ENCODE data around the gene ZSWIM9. TPM values are rescaled to one million over a fixed set of nuclear protein-coding genes. Genes with fewer than 3 reads are reported as not detected.
"Not testable (repeated sequence)": the region's sequence is repeated elsewhere in the genome, so short reads cannot be mapped to it uniquely, and the experiment has no call there.

ZSWIM9 gene
- total RNA-seq, 1 donor, result 2.2 TPM

DNA sequence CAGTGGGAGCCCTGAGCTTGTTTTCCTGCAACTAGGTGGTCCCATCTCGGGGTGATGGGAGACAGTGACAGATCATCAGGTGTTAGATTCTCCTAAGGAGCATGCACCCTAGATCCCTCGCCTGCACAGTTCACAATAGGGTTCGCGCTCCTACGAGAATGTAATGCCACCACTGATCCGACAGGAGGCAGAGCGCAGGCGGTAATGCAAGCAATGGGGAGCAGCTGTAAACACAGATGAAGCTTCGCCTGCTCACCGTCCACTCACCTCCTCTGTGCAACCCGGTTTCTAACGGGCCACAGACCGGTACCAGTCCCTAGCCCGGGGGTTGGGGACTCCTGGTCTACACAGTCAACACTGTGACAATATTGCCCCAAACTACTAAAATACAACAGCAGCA is 46.5 kb downstream of the ZSWIM9 start:
- H3K79me2 ChIP-seq (ENCODE audit: insufficient read depth, low read length), result no peaks in the 10 kb centered on the region
- no peak for DNase-seq (ENCODE audit: insufficient read length, low spot score, missing footprints)
- H3K27me3 ChIP-seq (ENCODE audit: insufficient read depth, low read length), result no peaks in the 10 kb centered on the region
- no peak overlapping the region for H3K27ac ChIP-seq (ENCODE audit: low read depth, low read length)
- H3K4me1 ChIP-seq (ENCODE audit: insufficient read depth, low read length), result no peaks in the 10 kb centered on the region
- H2AFZ ChIP-seq (ENCODE audit: low read length), result no peak overlapping the region
- no peaks in the 10 kb centered on the region for H3K9me3 ChIP-seq (ENCODE audit: low read depth, low read length)
- H3K4me2 ChIP-seq (ENCODE audit: insufficient read depth, low read length), result no peak overlapping the region
- no peaks in the 10 kb centered on the region for H4K20me1 ChIP-seq (ENCODE audit: insufficient read depth, low read length)
- H3K36me3 ChIP-seq (ENCODE audit: insufficient read depth, low read length), result no peaks in the 10 kb centered on the region
- TF ChIP-seq, protein P1, sequence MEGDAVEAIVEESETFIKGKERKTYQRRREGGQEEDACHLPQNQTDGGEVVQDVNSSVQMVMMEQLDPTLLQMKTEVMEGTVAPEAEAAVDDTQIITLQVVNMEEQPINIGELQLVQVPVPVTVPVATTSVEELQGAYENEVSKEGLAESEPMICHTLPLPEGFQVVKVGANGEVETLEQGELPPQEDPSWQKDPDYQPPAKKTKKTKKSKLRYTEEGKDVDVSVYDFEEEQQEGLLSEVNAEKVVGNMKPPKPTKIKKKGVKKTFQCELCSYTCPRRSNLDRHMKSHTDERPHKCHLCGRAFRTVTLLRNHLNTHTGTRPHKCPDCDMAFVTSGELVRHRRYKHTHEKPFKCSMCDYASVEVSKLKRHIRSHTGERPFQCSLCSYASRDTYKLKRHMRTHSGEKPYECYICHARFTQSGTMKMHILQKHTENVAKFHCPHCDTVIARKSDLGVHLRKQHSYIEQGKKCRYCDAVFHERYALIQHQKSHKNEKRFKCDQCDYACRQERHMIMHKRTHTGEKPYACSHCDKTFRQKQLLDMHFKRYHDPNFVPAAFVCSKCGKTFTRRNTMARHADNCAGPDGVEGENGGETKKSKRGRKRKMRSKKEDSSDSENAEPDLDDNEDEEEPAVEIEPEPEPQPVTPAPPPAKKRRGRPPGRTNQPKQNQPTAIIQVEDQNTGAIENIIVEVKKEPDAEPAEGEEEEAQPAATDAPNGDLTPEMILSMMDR (IDR thresholded peaks at IDR 0.05; ENCODE audit: extremely low read depth, low read depth, low read length), result no peak
- H3K4me3 ChIP-seq (ENCODE audit: insufficient read depth, low read length), result no peak overlapping the region

DNA sequence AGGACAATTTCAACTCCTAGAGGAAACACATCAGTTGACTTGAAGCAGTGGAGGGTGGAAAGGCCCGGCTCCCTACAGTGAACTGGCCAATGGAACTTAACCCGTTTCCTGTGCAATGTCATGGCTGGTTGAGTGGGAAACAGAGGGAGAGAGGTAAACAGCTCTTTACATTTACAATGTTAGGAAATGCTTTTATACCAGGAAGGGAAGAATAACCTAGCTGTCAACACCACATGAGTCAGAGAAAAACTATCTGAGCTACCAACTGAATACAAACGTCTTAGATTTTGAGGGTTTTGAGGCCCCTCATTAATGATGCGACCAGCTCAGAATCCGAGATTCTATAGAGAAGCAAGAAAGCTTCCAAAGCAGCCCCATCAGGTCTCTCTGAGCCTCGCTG is 48.5 kb downstream of the ZSWIM9 start:
- no peaks in the 10 kb centered on the region for H3K27me3 ChIP-seq (ENCODE audit: insufficient read depth, low read length)
- no peak overlapping the region for H3K4me2 ChIP-seq (ENCODE audit: insufficient read depth, low read length)
- no peaks in the 10 kb centered on the region for H3K4me1 ChIP-seq (ENCODE audit: insufficient read depth, low read length)
- TF ChIP-seq, protein P1 (IDR thresholded peaks at IDR 0.05; ENCODE audit: extremely low read depth, low read depth, low read length), result no peak
- no peaks in the 10 kb centered on the region for H3K36me3 ChIP-seq (ENCODE audit: insufficient read depth, low read length)
- no peaks in the 10 kb centered on the region for H3K9me3 ChIP-seq (ENCODE audit: low read depth, low read length)
- no peak overlapping the region for H3K4me3 ChIP-seq (ENCODE audit: insufficient read depth, low read length)
- H3K27ac ChIP-seq (ENCODE audit: low read depth, low read length), result no peak overlapping the region
- no peak for DNase-seq (ENCODE audit: insufficient read length, low spot score, missing footprints)
- H3K79me2 ChIP-seq (ENCODE audit: insufficient read depth, low read length), result no peaks in the 10 kb centered on the region
- H4K20me1 ChIP-seq (ENCODE audit: insufficient read depth, low read length), result no peaks in the 10 kb centered on the region
- H2AFZ ChIP-seq (ENCODE audit: low read length), result no peak overlapping the region

DNA sequence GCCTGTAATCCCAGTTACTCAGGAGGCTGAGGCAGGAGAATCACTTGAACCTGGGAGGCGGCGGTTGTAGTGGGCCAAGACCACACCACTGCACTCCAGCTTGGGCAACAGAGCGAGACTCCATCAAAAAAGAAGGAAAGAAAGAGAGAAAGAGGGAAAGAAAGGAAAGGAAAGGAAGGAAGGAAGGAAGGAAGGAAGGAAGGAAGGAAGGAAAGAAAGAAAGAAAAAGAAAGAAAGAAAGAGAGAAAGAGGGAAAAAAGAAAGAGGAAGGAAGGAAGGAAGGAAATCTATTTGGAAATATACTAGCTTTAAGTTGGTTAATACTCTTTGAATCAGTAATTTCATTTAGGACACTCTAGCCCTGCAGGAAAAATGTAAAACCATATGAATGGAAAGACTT is 50.3 kb downstream of the ZSWIM9 start:
- not testable (repeated sequence) for H3K4me3 ChIP-seq (ENCODE audit: insufficient read depth, low read length); H3K27me3 ChIP-seq (ENCODE audit: insufficient read depth, low read length); DNase-seq (ENCODE audit: insufficient read length, low spot score, missing footprints); H3K4me2 ChIP-seq (ENCODE audit: insufficient read depth, low read length); H2AFZ ChIP-seq (ENCODE audit: low read length); H3K9me3 ChIP-seq (ENCODE audit: low read depth, low read length); H4K20me1 ChIP-seq (ENCODE audit: insufficient read depth, low read length); H3K4me1 ChIP-seq (ENCODE audit: insufficient read depth, low read length); H3K27ac ChIP-seq (ENCODE audit: low read depth, low read length); H3K79me2 ChIP-seq (ENCODE audit: insufficient read depth, low read length); H3K36me3 ChIP-seq (ENCODE audit: insufficient read depth, low read length)

DNA sequence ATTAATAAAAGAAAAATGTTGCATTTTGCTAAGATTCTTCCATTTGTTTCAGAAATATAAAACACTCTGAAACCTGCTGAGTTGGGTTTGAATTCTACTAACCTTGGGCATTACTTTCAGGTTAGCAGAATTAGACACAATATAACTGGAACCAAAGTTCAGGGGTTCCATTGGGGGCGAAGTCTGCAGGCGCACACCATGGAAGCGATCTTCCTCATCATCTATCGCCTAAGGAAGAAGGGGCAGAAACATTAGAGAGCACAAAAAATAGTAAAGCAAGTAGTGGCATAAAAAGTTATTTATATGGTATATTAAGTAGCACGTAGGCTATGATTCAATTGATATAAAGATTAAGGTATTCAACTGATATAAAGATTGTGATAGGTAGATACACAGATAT is 51.1 kb downstream of the ZSWIM9 start:
- no peaks in the 10 kb centered on the region for H3K9me3 ChIP-seq (ENCODE audit: low read depth, low read length)
- H3K79me2 ChIP-seq (ENCODE audit: insufficient read depth, low read length), result no peaks in the 10 kb centered on the region
- H3K36me3 ChIP-seq (ENCODE audit: insufficient read depth, low read length), result no peaks in the 10 kb centered on the region
- H3K4me3 ChIP-seq (ENCODE audit: insufficient read depth, low read length), result no peak overlapping the region
- DNase-seq (ENCODE audit: insufficient read length, low spot score, missing footprints), result no peak
- H4K20me1 ChIP-seq (ENCODE audit: insufficient read depth, low read length), result no peaks in the 10 kb centered on the region
- H3K27me3 ChIP-seq (ENCODE audit: insufficient read depth, low read length), result no peaks in the 10 kb centered on the region
- H3K4me2 ChIP-seq (ENCODE audit: insufficient read depth, low read length), result no peak overlapping the region
- no peak overlapping the region for H2AFZ ChIP-seq (ENCODE audit: low read length)
- H3K27ac ChIP-seq (ENCODE audit: low read depth, low read length), result no peak overlapping the region
- TF ChIP-seq, protein P1 (IDR thresholded peaks at IDR 0.05; ENCODE audit: extremely low read depth, low read depth, low read length), result no peak
- no peaks in the 10 kb centered on the region for H3K4me1 ChIP-seq (ENCODE audit: insufficient read depth, low read length)

Data from osteoblast (primary cell).